HG03439 (cell line): ENCODE results near the gene WASF3.
"Not testable (repeated sequence)": the region's sequence is repeated elsewhere in the genome, so short reads cannot be mapped to it uniquely, and the experiment has no call there.

Source experiments
- ATAC-seq: cut with Tn5 transposase; IDR thresholded peaks from one replicate; pipeline ENCODE4 v1.9.1; 2021; ENCODE audit warnings: mild to moderate bottlenecking, moderate library complexity; ENCODE audit not compliant: unreplicated experiment

WASF3 gene

DNA sequence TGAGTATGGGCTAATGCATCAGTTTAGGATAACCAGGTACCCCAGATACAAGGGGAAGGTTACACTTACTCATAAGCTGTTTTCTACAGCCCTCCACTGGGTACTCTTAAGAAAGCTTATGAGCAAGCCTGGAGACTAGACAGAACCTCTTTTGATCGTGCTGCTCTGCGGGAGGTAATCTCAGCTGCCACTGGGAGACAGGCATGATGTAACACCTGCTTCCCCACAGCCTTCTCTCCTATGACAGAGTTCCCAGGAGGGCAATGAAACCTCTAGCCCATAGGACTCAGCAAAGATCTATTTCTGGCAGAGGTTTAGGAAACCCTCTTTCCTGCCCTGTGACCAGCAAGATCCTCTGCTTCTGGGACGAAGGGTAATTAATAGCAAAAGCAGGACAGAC, 65.6 kb downstream of the WASF3 start:
- no peak for ATAC-seq

DNA sequence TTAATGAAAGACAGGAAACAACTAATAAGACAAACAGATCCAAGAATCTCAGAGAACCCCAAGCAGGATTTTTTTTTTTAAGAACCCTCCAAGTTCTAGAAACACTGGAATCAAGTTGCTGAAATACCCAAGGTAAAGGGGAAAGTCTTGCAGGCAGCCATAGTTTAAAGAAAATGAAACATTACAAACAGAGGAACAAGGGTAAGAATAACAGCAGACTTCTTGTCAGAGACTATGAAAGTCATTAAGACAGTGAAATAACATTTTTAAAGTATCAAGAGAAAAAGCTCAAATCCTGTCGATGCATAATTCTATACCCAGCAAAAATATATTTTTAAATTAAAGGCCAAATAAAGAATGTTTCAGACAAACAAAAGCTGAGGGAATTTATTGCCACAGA, 67.1 kb downstream of the WASF3 start:
- no peak for ATAC-seq

GRCh38 chr13:26626271-26626670, 68.8 kb downstream of the WASF3 start:
- no peak for ATAC-seq

- no peak for ATAC-seq
Measured at GRCh38 chr13:26628706-26629105, 71.2 kb downstream of the WASF3 start.

DNA sequence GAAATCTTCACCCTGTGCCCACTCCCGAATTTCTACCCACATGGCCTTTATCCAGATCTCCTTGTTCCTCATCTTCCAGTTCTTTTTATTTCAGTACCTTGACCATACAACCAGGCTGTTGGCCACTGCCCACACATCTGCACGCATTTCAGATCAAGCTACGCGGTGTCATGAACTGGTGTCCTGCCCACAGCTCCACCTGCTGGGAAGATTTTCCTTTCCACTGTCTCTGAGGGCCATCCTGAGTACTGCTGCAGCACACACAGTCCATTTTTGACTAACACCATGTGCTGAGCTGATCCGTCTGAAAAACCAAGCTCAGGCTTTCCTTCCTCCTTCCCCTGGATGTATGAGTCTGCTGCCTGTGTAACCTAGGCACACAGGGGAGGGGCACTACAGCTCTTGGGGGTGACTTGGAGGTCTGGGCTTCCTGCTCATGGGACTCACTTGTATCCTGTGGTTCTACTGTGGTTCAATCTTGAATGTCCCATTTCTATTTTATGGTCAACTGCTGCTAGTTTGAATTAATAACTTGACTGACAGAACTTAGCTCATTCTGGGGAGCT, 71.9 kb downstream of the WASF3 start:
- no peak for ATAC-seq

- not testable (repeated sequence) for ATAC-seq
Measured at GRCh38 chr13:26635634-26636033, 78.2 kb downstream of the WASF3 start.

- ATAC-seq, result not testable (repeated sequence)
Measured at GRCh38 chr13:26636073-26636472, 78.6 kb downstream of the WASF3 start.

DNA sequence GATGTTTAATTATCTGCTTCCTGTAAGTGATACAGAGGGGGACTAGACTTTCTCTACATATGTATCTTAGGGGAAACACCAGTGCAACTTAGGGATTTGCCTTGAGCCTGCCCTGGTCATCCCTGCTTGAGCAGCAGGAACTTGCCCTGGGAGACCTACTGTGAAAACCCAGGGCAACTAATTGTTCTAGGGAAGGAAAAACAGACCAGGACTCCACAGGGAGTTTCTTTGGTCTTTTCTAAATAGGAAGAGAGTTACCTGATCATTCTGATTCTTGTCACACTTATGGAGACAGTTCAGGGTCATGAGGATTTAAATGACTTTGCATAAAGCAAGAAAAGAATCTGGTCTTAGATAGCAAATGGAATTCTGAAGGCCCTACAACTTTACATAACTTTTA, 89.1 kb downstream of the WASF3 start:
- no peak for ATAC-seq

GRCh38 chr13:26651234-26651633, 93.8 kb downstream of the WASF3 start:
- ATAC-seq, result no peak

DNA sequence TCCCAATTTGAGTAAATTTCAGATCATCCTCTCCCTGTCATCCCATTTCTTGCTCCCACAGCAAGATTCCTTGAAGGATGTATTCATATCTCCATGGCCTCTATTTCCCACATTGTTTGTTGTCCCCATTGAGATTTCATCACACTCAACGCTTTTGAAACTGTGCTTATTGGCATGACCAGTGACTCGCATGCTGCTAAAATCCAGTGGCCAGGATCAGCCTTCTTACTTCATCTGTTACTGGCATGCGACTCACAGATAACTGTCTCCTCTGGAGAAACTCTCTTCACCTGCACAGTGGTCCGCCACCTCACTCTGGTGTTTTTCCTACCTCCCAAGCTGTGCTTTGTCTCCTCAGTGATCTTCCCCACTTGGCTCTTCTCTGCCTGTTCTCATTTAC, 95.8 kb downstream of the WASF3 start:
- ATAC-seq, result no peak

GRCh38 chr13:26653842-26654241, 96.4 kb downstream of the WASF3 start:
- no peak for ATAC-seq

GRCh38 chr13:26656919-26657318, 99.4 kb downstream of the WASF3 start:
- no peak for ATAC-seq

GRCh38 chr13:26658448-26659385, 101.2 kb downstream of the WASF3 start:
- ATAC-seq, result no peak

DNA sequence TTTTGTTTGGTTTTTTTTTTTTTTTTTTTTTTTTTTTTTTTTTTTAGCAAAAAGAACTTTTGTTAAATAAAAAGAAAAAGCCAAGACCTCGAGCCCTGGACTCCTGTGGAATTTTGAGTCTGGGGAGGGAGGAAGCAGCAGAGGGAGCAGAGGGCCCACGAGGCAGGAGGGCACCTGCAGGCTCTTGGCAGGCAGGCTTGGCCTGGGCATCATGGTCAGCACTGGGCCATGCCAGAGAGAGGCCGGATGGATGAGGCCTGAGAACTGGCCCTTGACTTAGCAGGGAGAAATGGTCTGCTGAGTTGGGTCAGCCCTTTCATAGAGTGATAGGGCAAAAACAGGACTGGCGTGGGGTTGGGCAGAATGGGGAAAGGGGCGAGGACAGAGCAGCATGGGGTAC, 102.7 kb downstream of the WASF3 start:
- ATAC-seq, result no peak

DNA sequence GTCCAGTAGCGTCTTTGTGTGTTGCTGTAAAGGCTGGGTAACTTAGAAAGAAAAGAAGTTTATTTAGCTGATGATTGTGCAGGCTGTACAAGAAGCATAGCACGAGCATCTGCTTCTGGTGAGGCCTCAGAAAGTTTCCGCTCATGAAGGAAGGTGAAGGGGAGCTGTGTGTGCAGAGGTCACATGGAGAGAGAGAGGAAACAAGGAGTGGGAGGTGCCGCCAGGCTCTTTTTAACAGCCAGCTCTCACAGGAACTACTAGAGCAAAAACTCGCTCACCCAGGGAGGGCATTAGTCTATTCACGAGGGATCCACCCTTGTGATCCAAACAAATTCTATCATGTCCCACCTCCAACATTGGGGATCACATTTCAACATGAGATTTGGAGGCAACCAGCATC, 103.3 kb downstream of the WASF3 start:
- no peak for ATAC-seq

DNA sequence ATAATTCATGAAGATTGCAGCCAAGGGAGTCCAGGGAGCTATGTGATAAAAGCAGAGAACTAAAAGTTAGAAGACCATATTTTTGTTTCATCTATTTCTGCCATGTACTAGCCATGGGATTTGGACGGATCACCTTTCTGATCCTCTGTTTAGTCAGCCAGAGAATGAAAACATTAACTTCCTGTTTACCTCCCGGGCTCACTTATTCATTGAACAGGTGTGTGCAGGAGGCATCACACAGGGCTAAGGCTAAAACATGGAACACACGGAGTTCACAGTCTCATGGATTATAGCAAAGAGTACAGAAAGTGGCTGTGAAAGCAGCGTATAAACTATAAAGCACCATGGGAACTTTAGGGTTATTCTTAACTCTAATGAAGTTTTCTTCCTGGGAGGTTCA, 106.3 kb downstream of the WASF3 start:
- no peak for ATAC-seq

DNA sequence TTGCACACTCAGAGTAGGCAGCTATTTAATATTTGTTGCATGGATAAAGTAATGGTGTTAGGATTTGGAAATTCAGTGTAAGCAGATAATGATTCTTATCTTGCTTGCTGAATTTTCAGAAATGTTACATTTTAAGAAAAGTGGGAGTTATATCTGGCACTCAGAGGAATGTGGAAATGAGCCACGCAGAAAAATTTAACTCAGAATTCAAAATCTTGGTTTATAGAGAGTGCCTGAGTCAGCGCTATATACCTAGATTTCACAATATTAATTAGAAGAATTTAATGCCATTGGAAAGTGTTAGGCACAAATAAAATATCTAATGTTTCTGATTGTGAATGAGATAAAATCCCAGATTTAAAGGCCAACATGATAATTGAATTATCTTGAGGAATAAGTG, 106.8 kb downstream of the WASF3 start:
- no peak for ATAC-seq

GRCh38 chr13:26664876-26665275, 107.4 kb downstream of the WASF3 start:
- ATAC-seq, result no peak

DNA sequence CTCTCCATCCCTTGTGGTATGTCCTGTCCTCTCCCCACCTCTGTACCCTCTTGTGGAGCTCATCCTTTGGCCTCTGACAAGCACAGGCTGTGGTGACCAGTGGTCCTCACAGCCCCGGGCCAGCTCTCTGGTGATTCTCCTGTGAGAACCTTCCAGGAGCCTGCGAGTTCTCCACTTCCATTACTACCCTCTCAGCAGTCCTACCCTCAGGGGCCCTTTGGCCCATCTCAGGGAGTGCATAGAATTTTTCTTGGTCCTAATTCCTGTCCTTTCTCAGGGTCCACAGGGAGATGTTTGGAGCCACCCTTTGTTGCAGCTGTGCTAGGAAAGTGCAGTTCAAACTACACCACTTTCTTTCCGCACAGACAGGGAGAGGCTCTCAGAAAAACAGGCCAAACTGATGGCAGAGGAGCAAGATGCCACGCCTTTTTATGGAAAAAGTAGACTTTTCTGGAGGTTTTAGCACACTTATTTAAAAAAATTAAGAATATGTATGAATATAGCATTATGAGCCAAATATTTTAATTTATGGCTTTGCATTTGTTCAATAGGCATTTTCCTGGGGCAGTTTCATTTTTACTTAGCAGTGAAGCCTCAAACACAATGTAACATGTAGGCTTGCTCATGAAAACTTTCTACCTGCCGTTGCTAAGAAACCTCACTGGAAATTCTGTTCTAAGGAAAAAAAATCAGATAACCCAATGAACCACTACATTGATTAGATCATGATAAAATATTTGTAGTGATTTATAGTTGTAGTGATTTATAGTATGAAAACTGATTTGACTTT, 111.1 kb downstream of the WASF3 start:
- no peak for ATAC-seq

DNA sequence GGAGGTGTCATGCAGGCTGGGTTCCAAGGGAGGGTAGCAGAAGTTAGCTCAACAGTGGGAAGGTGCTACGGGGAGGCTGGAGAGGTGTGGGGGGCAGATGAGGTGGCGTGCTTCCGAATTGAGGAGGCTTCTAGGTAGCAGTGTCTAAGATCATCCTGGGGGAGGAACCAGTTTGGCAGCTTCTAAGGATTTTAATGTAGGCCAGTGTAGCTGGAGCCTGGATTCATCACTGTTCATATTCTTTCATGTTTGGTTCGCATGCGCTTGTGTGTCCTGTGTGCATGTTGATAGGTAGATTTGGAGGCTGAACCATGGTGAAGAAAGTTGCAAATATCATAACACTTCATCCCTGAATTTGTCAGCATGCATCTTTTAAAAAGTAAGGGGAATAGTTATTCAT, 116.4 kb downstream of the WASF3 start:
- ATAC-seq, result no peak

DNA sequence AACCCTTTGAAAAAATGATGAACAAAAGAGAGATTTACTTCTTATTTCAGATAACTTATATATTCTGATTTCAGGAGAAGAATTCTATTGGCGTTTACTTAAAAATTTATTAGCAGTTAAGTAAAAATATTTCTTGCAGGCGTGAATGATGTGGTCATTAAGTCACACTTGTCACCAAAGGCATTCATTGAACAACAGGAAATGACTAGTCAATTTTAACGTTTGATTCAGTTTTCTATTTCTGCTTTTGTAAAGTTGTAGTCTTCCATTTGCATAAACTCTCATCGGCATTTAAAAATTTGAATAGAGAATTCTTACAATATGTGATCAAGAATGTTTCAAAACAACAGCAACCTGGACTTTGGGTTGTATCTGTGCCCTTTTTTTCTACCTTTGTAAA, 119.7 kb downstream of the WASF3 start:
- ATAC-seq, result no peak

- ATAC-seq, result no peak
Measured at GRCh38 chr13:26678330-26678729, 120.8 kb downstream of the WASF3 start.
